HEK293 (cell line): ENCODE measurements around the gene LMCD1.

Source experiments
- CTCF ChIA-PET: fragments of 350-600 bp; formaldehyde crosslinking; extraction: SDS; loops from one replicate; lab custom pipeline; 2021; ENCODE audit warnings: antibody characterized with exemption; lab: Yijun Ruan, JAX
- POLR2A ChIA-PET: fragments of 300-600 bp; formaldehyde crosslinking; extraction: SDS; loops from one replicate; lab custom pipeline; 2020; ENCODE audit warnings: antibody characterized with exemption, inconsistent platforms; lab: Yijun Ruan, JAX
- H3K27ac ChIP-seq: fragments of 200-500 bp; sonication (Bioruptor generic); 2 replicates; pipeline ENCODE4 v1.5.1; 2014; ENCODE audit warnings: low read depth, low read length, control low read depth, inconsistent platforms; ENCODE audit errors: extremely low read depth
- H3K36me3 ChIP-seq, 2 experiments: fragments of 200-500 bp in 1 of 2; sonication (Bioruptor generic) in 1 of 2; 1 replicate in 1 of 2; 2 replicates in 1 of 2; pipeline ENCODE4 v1.5.1; 2014 to 2017; ENCODE audit warnings: inconsistent platforms in 2 of 2, low read length in 2 of 2; ENCODE audit not compliant: control insufficient read depth in 2 of 2, insufficient read depth in 1 of 2
- H3K4me1 ChIP-seq: fragments of 200-500 bp; sonication (Bioruptor generic); 2 replicates; pipeline ENCODE4 v1.5.1; 2014; ENCODE audit warnings: mild to moderate bottlenecking, low read length, inconsistent platforms; ENCODE audit not compliant: control insufficient read depth, insufficient read depth
- H3K4me3 ChIP-seq: 2 replicates; pipeline ENCODE4 v1.5.1; 2011; ENCODE audit warnings: low read depth, mild to moderate bottlenecking, control low read depth, low read length, moderate library complexity
- H3K9me3 ChIP-seq: fragments of 200-500 bp; sonication (Bioruptor generic); 2 replicates; pipeline ENCODE4 v1.5.1; 2014; ENCODE audit warnings: low read depth, low read length, inconsistent platforms; ENCODE audit not compliant: control insufficient read depth, insufficient read depth
- CTCF ChIP-seq: fragments of 450-650 bp; formaldehyde crosslinking; IDR thresholded peaks from 2 replicates; pipeline ENCODE4 v1.5.1; 2016; ENCODE audit warnings: missing biosample characterization, missing genetic modification characterization
- FEZF1 ChIP-seq: fragments of 450-650 bp; formaldehyde crosslinking; IDR thresholded peaks from 2 replicates; pipeline ENCODE4 v1.5.1; 2016; ENCODE audit warnings: missing biosample characterization, missing genetic modification characterization
- GLI4 ChIP-seq: fragments of 450-650 bp; formaldehyde crosslinking; IDR thresholded peaks from 2 replicates; pipeline ENCODE4 v1.5.1; 2016; ENCODE audit warnings: missing biosample characterization, missing genetic modification characterization
- SALL2 ChIP-seq: fragments of 450-650 bp; formaldehyde crosslinking; IDR thresholded peaks from 2 replicates; pipeline ENCODE4 v1.5.0; 2017; ENCODE audit warnings: missing biosample characterization, mild to moderate bottlenecking, missing genetic modification characterization, borderline replicate concordance
- SP2 ChIP-seq: fragments of 450-650 bp; formaldehyde crosslinking; IDR thresholded peaks from 2 replicates; pipeline ENCODE4 v1.5.1; 2016; ENCODE audit warnings: missing biosample characterization, missing genetic modification characterization
- WT1 ChIP-seq: fragments of 450-650 bp; formaldehyde crosslinking; IDR thresholded peaks from 2 replicates; pipeline ENCODE4 v1.5.1; 2016; ENCODE audit warnings: missing biosample characterization, missing genetic modification characterization
- YY1 ChIP-seq: fragments of 450-650 bp; formaldehyde crosslinking; IDR thresholded peaks from 2 replicates; pipeline ENCODE4 v1.5.1; 2018; ENCODE audit warnings: missing biosample characterization, missing genetic modification characterization
- ZBTB20 ChIP-seq: fragments of 450-650 bp; formaldehyde crosslinking; IDR thresholded peaks from 2 replicates; pipeline ENCODE4 v1.5.1; 2016; ENCODE audit warnings: missing biosample characterization, missing genetic modification characterization
- ZBTB48 ChIP-seq: fragments of 450-650 bp; formaldehyde crosslinking; IDR thresholded peaks from 2 replicates; pipeline ENCODE4 v1.5.1; 2016; ENCODE audit warnings: missing biosample characterization, missing genetic modification characterization
- ZEB2 ChIP-seq: fragments of 450-650 bp; formaldehyde crosslinking; IDR thresholded peaks from 2 replicates; pipeline ENCODE4 v1.5.1; 2016; ENCODE audit warnings: missing biosample characterization, missing genetic modification characterization
- ZFHX2 ChIP-seq: fragments of 450-650 bp; formaldehyde crosslinking; conservative IDR thresholded peaks from 2 replicates; pipeline ENCODE4 v1.5.1; 2016; ENCODE audit warnings: missing biosample characterization, missing genetic modification characterization
- ZNF114 ChIP-seq: fragments of 450-650 bp; formaldehyde crosslinking; IDR thresholded peaks from 2 replicates; pipeline ENCODE4 v1.5.0; 2017; ENCODE audit warnings: missing biosample characterization, missing genetic modification characterization
- ZNF18 ChIP-seq: fragments of 450-650 bp; formaldehyde crosslinking; IDR thresholded peaks from 2 replicates; pipeline ENCODE4 v1.5.1; 2016; ENCODE audit warnings: missing biosample characterization, missing genetic modification characterization
- ZNF2 ChIP-seq: fragments of 450-650 bp; formaldehyde crosslinking; IDR thresholded peaks from 2 replicates; pipeline ENCODE4 v1.5.1; 2016; ENCODE audit warnings: missing biosample characterization, missing genetic modification characterization
- ZNF266 ChIP-seq: fragments of 450-650 bp; formaldehyde crosslinking; IDR thresholded peaks from 2 replicates; pipeline ENCODE4 v1.5.1; 2016; ENCODE audit warnings: missing biosample characterization, missing genetic modification characterization, low read depth
- ZNF366 ChIP-seq: fragments of 450-650 bp; formaldehyde crosslinking; conservative IDR thresholded peaks from 2 replicates; pipeline ENCODE4 v1.5.1; 2016; ENCODE audit warnings: missing biosample characterization, missing genetic modification characterization
- ZNF473 ChIP-seq: fragments of 450-650 bp; formaldehyde crosslinking; IDR thresholded peaks from 2 replicates; pipeline ENCODE4 v1.5.1; 2017; ENCODE audit warnings: missing biosample characterization, missing genetic modification characterization
- ZNF510 ChIP-seq: fragments of 450-650 bp; formaldehyde crosslinking; IDR thresholded peaks from 2 replicates; pipeline ENCODE4 v1.5.1; 2018; ENCODE audit warnings: mild to moderate bottlenecking, missing genetic modification characterization, missing biosample characterization; ENCODE audit not compliant: insufficient replicate concordance
- ZNF518A ChIP-seq: fragments of 450-650 bp; formaldehyde crosslinking; conservative IDR thresholded peaks from 2 replicates; pipeline ENCODE4 v1.5.1; 2016; ENCODE audit warnings: low read depth, missing biosample characterization, missing genetic modification characterization
- ZNF529 ChIP-seq: fragments of 450-650 bp; formaldehyde crosslinking; IDR thresholded peaks from 2 replicates; pipeline ENCODE4 v1.5.1; 2017; ENCODE audit warnings: missing genetic modification characterization, missing biosample characterization; ENCODE audit not compliant: insufficient replicate concordance
- ZNF548 ChIP-seq: fragments of 450-650 bp; formaldehyde crosslinking; IDR thresholded peaks from 2 replicates; pipeline ENCODE4 v1.5.1; 2016; ENCODE audit warnings: missing biosample characterization, missing genetic modification characterization
- ZNF561 ChIP-seq: fragments of 450-650 bp; IDR thresholded peaks from 2 replicates; pipeline ENCODE4 v1.5.1; 2018; ENCODE audit warnings: missing biosample characterization, missing genetic modification characterization, borderline replicate concordance
- ZNF600 ChIP-seq: fragments of 450-650 bp; formaldehyde crosslinking; IDR thresholded peaks from 2 replicates; pipeline ENCODE4 v1.5.1; 2016; ENCODE audit warnings: missing biosample characterization, missing genetic modification characterization
- ZNF692 ChIP-seq: fragments of 450-650 bp; formaldehyde crosslinking; IDR thresholded peaks from 2 replicates; pipeline ENCODE4 v1.5.1; 2016; ENCODE audit warnings: missing biosample characterization, missing genetic modification characterization
- ZNF792 ChIP-seq: fragments of 450-650 bp; formaldehyde crosslinking; IDR thresholded peaks from 2 replicates; pipeline ENCODE4 v1.5.1; 2016; ENCODE audit warnings: missing biosample characterization, missing genetic modification characterization

LMCD1 gene

GRCh38 chr3:8524249-8524648 is 22.6 kb downstream of the LMCD1 start:
- H3K4me3 ChIP-seq, result no peak overlapping the region
- H3K36me3 ChIP-seq, result peaks cover 0 to 5% of the 10 kb centered on the region in 2 experiments; a peak in 1 of 3 replicates
- ChIA-PET CTCF (no interaction called here), POLR2A (no interaction called here)
- TF ChIP-seq ZNF114 (tag by site-specific recombination), result no peak
- TF ChIP-seq ZNF366 (tag by site-specific recombination), result no peak
- no peak for TF ChIP-seq ZNF518A (tag by site-specific recombination)
- TF ChIP-seq ZNF792 (tag by site-specific recombination), result no peak
- no peak for TF ChIP-seq ZEB2 (tag by site-specific recombination)
- TF ChIP-seq SP2, result no peak
- TF ChIP-seq ZNF548 (tag by site-specific recombination), result no peak
- TF ChIP-seq ZBTB20, result no peak
- no peak for TF ChIP-seq CTCF (tag by site-specific recombination)
- no peak for TF ChIP-seq ZNF600
- TF ChIP-seq FEZF1 (tag by site-specific recombination), result no peak
- no peak for TF ChIP-seq YY1 (tag by site-specific recombination)
- TF ChIP-seq ZNF510, result no peak
- TF ChIP-seq ZNF2 (tag by site-specific recombination), result no peak
- no peak for TF ChIP-seq ZNF692
- no peak for TF ChIP-seq ZFHX2
- TF ChIP-seq ZNF529, result no peak
- no peak for TF ChIP-seq ZBTB48 (tag by site-specific recombination)
- H3K27ac ChIP-seq, result no peak overlapping the region
- H3K4me1 ChIP-seq, result 0 out of 2 replicates have a peak, but pooled peaks cover 2% of the 10 kb centered on the region
- no peaks in the 10 kb centered on the region for H3K9me3 ChIP-seq

- no peaks in the 10 kb centered on the region for H3K9me3 ChIP-seq
- H3K4me1 ChIP-seq, result 0 out of 2 replicates have a peak, but pooled peaks cover 2% of the 10 kb centered on the region
- ChIA-PET POLR2A (no interaction called here), CTCF (no interaction called here)
- H3K27ac ChIP-seq, result no peak overlapping the region
- H3K36me3 ChIP-seq, result peaks cover 0 to 5% of the 10 kb centered on the region in 2 experiments; a peak in 1 of 3 replicates
- no peak overlapping the region for H3K4me3 ChIP-seq
- TF ChIP-seq ZNF561, result no peak
- TF ChIP-seq ZNF266 (tag by site-specific recombination), result no peak
- no peak for TF ChIP-seq SALL2 (tag by site-specific recombination)
- no peak for TF ChIP-seq ZNF18 (tag by site-specific recombination)
- TF ChIP-seq WT1 (tag by site-specific recombination), result no peak
- no peak for TF ChIP-seq ZNF473
- TF ChIP-seq GLI4 (tag by site-specific recombination), result no peak
- no peak for TF ChIP-seq CTCF (tag by site-specific recombination)
Measured at GRCh38 chr3:8524656-8525399, 23.2 kb downstream of the LMCD1 start.
